Naive thymus-derived CD4-positive, alpha-beta T cell (primary cell): ENCODE results near the gene CXCR5. TPM values are rescaled to one million over a fixed set of nuclear protein-coding genes. Genes with fewer than 3 reads are reported as not detected.

ENCODE experiments used
- ATAC-seq: fragments of 150-1000 bp; cut with Tn5 transposase; 2 replicates; pipeline ENCODE4 v1.10.0; 2021; ENCODE audit warnings: mild to moderate bottlenecking, moderate library complexity
- CTCF ChIA-PET: fragments of 350-600 bp; sonication (Branson Sonifier 250); formaldehyde crosslinking; loops from one replicate; lab custom pipeline; 2021; ENCODE audit warnings: antibody characterized with exemption; lab: Charles Lee
- POLR2A ChIA-PET: fragments of 350-600 bp; sonication (Branson Sonifier 250); formaldehyde crosslinking; loops from one replicate; lab custom pipeline; 2021; ENCODE audit warnings: antibody characterized with exemption, inconsistent platforms; lab: Charles Lee
- DNase-seq, 9 donors: peaks; one replicate each; pipeline versions ENCODE4 v3.0.0 to v3.0.0-alpha.2; 2020 to 2022; ENCODE audit warnings: mixed read lengths in 1 of 9
- H3K27ac ChIP-seq: one replicate; pipeline ENCODE4 v1.7.0; 2013; ENCODE audit warnings: mild to moderate bottlenecking, low read depth, low read length, moderate library complexity
- H3K27me3 ChIP-seq, 2 donors: one replicate each; pipeline ENCODE4 v1.7.0; 2013; ENCODE audit warnings: low read length in 2 of 2, mild to moderate bottlenecking in 2 of 2, moderate library complexity in 2 of 2; ENCODE audit not compliant: control insufficient read depth in 2 of 2, insufficient read depth in 2 of 2
- H3K36me3 ChIP-seq, 3 experiments: 1 replicate in 2 of 3; 2 replicates in 1 of 3; pipeline ENCODE4 v1.7.0; 2013; ENCODE audit warnings: low read length in 3 of 3, mild to moderate bottlenecking in 3 of 3, moderate library complexity in 1 of 3; ENCODE audit not compliant: insufficient read depth in 3 of 3, control insufficient read depth in 2 of 3
- H3K4me1 ChIP-seq, 2 donors: one replicate each; pipeline ENCODE4 v1.7.0; 2013; ENCODE audit warnings: low read length in 2 of 2, mild to moderate bottlenecking in 2 of 2, moderate library complexity in 1 of 2; ENCODE audit not compliant: control insufficient read depth in 2 of 2, insufficient read depth in 2 of 2
- H3K4me3 ChIP-seq: 2 replicates; pipeline ENCODE4 v1.7.0; 2013; ENCODE audit warnings: mild to moderate bottlenecking, low read length
- H3K9me3 ChIP-seq, 3 experiments: 1 replicate in 2 of 3; 2 replicates in 1 of 3; pipeline ENCODE4 v1.7.0; 2013; ENCODE audit warnings: low read length in 3 of 3; ENCODE audit not compliant: control insufficient read depth in 2 of 3
- H3K27ac Mint-ChIP-seq, 9 donors: one replicate each; pipeline ENCODE4 v1.8.0; 2020 to 2022; ENCODE audit warnings: mixed read lengths in 9 of 9, mild to moderate bottlenecking in 8 of 9, moderate library complexity in 5 of 9, inconsistent platforms in 2 of 9
- H3K27me3 Mint-ChIP-seq, 5 donors: one replicate each; pipeline ENCODE4 v1.8.0; 2021 to 2022; ENCODE audit warnings: mixed read lengths in 5 of 5, mild to moderate bottlenecking in 1 of 5
- H3K36me3 Mint-ChIP-seq, 5 donors: one replicate each; pipeline ENCODE4 v1.8.0; 2020 to 2022; ENCODE audit warnings: mixed read lengths in 5 of 5, mild to moderate bottlenecking in 3 of 5, inconsistent platforms in 1 of 5
- H3K4me1 Mint-ChIP-seq, 7 donors: one replicate each; pipeline ENCODE4 v1.8.0; 2020 to 2022; ENCODE audit warnings: mixed read lengths in 7 of 7, mild to moderate bottlenecking in 3 of 7, inconsistent platforms in 1 of 7
- H3K4me3 Mint-ChIP-seq, 10 donors: one replicate each; pipeline ENCODE4 v1.8.0; 2020 to 2022; ENCODE audit warnings: mild to moderate bottlenecking in 10 of 10, mixed read lengths in 10 of 10, moderate library complexity in 6 of 10, inconsistent platforms in 2 of 10
- H3K9me3 Mint-ChIP-seq, 11 donors: one replicate each; pipeline ENCODE4 v1.8.0; 2020 to 2022; ENCODE audit warnings: mixed read lengths in 11 of 11, mild to moderate bottlenecking in 4 of 11, inconsistent platforms in 1 of 11, moderate library complexity in 1 of 11
- intact Hi-C, 2 donors: fragments of 100-400 bp; cut with micrococcal nuclease; formaldehyde crosslinking; loops; one replicate each; pipeline ENCODE4 v1.15.1; 2023
- polyA plus RNA-seq, 2 donors: library from polyadenylated mRNA; unstranded; fragments of 300-500 nt; fragmentation: Illumina TruSeq; gene quantifications; one replicate each; pipeline ENCODE4 v1.2.3, GENCODE V29; 2021
- total RNA-seq, 6 experiments: library from RNA in 5 of 6; stranded (reverse) in 5 of 6; gene quantifications; 1 replicate in 5 of 6; 2 replicates in 1 of 6; pipeline ENCODE4 v1.2.3 and lab custom pipeline; 2021 to 2026

The CXCR5 gene
- total and polyA plus RNA-seq, 7 experiments from 2014 or later = 0.41 to 2.9 (median 2.1) TPM

DNA sequence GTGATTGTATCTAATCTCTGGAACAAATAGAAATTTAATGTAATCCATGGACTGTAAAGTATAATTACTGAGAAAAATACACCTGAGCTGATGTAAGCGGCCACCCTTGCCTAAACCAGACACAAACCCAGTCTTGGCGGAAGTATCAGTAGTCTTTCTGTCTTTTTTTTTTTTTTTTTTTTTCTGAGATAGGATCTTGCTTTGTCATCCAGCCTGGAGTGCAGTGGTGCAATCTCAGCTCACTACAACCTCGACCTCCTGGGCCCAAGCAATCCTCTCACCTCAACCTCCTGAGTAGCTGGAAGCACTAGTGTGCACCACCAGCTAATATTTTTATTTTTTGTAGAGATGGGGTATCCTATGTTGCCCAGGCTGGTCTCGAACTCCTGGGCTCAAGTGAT lies 5.5 kb upstream of the CXCR5 start:
- Mint-ChIP-seq H3K4me3 (peak overlapping the region in 9 of 10 donors; percentile 40 to 86 (median 68)), H3K36me3 (peaks cover 0 to 8% (median under 1%) of the 10 kb centered on the region in 5 donors), H3K9me3 (peaks cover 0 to 5% (median 0%) of the 10 kb centered on the region in 11 donors)

DNA sequence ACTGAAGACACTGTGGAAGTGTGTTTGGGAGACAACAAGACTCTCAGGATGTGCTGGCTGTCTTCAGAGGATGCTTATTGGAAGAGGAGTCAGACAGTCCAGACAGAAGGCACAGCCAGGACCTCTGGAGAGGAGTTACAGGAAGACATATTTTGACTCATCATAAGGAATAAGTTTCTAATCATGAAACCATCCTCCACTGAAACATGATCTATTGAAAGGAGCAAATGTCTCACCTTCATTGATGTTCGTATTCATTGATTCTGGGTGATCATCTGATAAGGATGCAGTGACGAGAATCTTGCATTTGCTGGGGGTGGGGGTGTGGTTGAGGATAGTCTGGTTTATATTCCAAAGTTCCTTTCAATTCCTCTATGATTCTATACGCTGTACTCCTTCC lies 2.5 kb upstream of the CXCR5 start:
- no peak for ATAC-seq
- H3K4me3 ChIP-seq = no peak overlapping the region
- peaks cover 33 to 64% of the 10 kb centered on the region in 2 donors for H3K4me1 ChIP-seq
- no peaks in the 10 kb centered on the region for H3K27me3 ChIP-seq
- ChIA-PET POLR2A (interaction anchor here (0.9 to 4.3 kb wide), 3 partner anchors 11 to 90 kb away, joined by 3 to 30 read pairs (median 3); partner anchors contain the start of gene DDX6), CTCF (interaction anchor here (1.2 kb wide), 1 partner anchor 89 kb away, joined by 3 read pairs; no protein-coding TSS in a partner anchor)
- intact Hi-C loops = no loop called here
- peaks cover 57 to 92% (median 85%) of the 10 kb centered on the region in 7 donors for H3K4me1 Mint-ChIP-seq
- peak in 1 of 9 donors; percentile 7 for DNase-seq
- H3K4me3 Mint-ChIP-seq = peak overlapping the region in 4 of 10 donors; percentile 12 to 50 (median 23)
- no peaks in the 10 kb centered on the region for H3K36me3 ChIP-seq
- no peak overlapping the region for H3K27ac ChIP-seq
- no peaks in the 10 kb centered on the region for H3K9me3 ChIP-seq
- peak overlapping the region; percentile 32 to 99 (median 63) for H3K27ac Mint-ChIP-seq
- peaks cover 0 to 6% (median 4%) of the 10 kb centered on the region in 5 donors for H3K36me3 Mint-ChIP-seq
- H3K27me3 Mint-ChIP-seq = no peaks in the 10 kb centered on the region
- H3K9me3 Mint-ChIP-seq = peaks cover 0 to 5% (median 0%) of the 10 kb centered on the region in 11 donors

More for the DNA sequence above, 5.5 kb upstream of the CXCR5 start:
- H3K36me3 ChIP-seq = no peaks in the 10 kb centered on the region
- DNase-seq = peak in 7 of 9 donors; percentile 36 to 65 (median 59)
- peak overlapping the region; percentile 95 to 100 (median 99) for H3K27ac Mint-ChIP-seq
- peak overlapping the region; percentile 80 for H3K27ac ChIP-seq
- POLR2A ChIA-PET = interaction anchor here (0.6 to 15.9 kb wide), 15 partner anchors 9 to 224 kb away, joined by 3 to 437 read pairs (median 3); partner anchors contain the start of genes BCL9L, DDX6 and DPAGT1
- CTCF ChIA-PET = interaction anchor here (1.1 to 4.6 kb wide), 5 partner anchors 14 to 89 kb away, joined by 3 to 33 read pairs (median 17); partner anchors contain the start of gene DDX6
- no peaks in the 10 kb centered on the region for H3K9me3 ChIP-seq
- no peaks in the 10 kb centered on the region for H3K27me3 Mint-ChIP-seq
- no peaks in the 10 kb centered on the region for H3K27me3 ChIP-seq
- intact Hi-C loops = loop anchor here (1.0 kb wide), 2 partner anchors 8 to 14 kb away; no protein-coding TSS in a partner anchor
- peaks cover 65 to 98% (median 92%) of the 10 kb centered on the region in 7 donors for H3K4me1 Mint-ChIP-seq
- H3K4me3 ChIP-seq = peak overlapping the region; percentile 26
- ATAC-seq = peak; percentile 28
- H3K4me1 ChIP-seq = peaks cover 63 to 81% of the 10 kb centered on the region in 2 donors

DNA sequence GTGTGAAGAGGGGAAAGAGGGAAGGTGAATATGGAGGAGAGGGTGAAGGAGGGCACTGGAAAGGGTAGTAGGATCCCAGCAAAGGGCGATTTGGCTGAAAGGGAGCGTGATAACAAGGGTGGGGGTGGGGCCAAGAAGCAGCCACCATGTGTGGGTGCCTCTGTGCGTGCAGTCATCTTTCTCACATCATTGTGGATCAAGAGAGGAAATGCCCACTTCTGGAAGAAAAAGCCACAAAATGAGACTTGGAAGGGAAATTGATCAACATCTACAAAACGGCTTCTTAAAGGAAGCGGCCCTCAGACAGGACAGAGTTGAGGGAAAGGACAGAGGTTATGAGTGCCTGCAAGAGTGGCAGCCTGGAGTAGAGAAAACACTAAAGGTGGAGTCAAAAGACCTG lies 1.2 kb upstream of the CXCR5 start:
- Histone ChIP-seq H3K9me3 (no peaks in the 10 kb centered on the region), H3K27me3 (no peaks in the 10 kb centered on the region), H3K4me3 (no peak overlapping the region), H3K36me3 (no peaks in the 10 kb centered on the region), H3K27ac (no peak overlapping the region), H3K4me1 (peaks cover 31 to 53% of the 10 kb centered on the region in 2 donors)
- H3K27me3 Mint-ChIP-seq = no peaks in the 10 kb centered on the region
- CTCF ChIA-PET = interaction anchor here (0.6 to 1.6 kb wide), 4 partner anchors 13 to 183 kb away, joined by 3 to 8 read pairs (median 6); no protein-coding TSS in a partner anchor
- H3K4me3 Mint-ChIP-seq = peak overlapping the region in 9 of 10 donors; percentile 10 to 56 (median 39)
- H3K36me3 Mint-ChIP-seq = peaks cover 0 to 4% (median 3%) of the 10 kb centered on the region in 5 donors
- peaks cover 0 to 1% (median 0%) of the 10 kb centered on the region in 11 donors for H3K9me3 Mint-ChIP-seq
- H3K27ac Mint-ChIP-seq = peak overlapping the region in 8 of 9 donors; percentile 60 to 89 (median 74)
- POLR2A ChIA-PET = interaction anchor here (0.7 to 4.3 kb wide), 4 partner anchors 13 to 80 kb away, joined by 3 to 30 read pairs (median 8); no protein-coding TSS in a partner anchor
- peak in 1 of 9 donors; percentile 5 for DNase-seq
- H3K4me1 Mint-ChIP-seq = peaks cover 53 to 90% (median 84%) of the 10 kb centered on the region in 7 donors
- intact Hi-C loops = no loop called here
- no peak for ATAC-seq

DNA sequence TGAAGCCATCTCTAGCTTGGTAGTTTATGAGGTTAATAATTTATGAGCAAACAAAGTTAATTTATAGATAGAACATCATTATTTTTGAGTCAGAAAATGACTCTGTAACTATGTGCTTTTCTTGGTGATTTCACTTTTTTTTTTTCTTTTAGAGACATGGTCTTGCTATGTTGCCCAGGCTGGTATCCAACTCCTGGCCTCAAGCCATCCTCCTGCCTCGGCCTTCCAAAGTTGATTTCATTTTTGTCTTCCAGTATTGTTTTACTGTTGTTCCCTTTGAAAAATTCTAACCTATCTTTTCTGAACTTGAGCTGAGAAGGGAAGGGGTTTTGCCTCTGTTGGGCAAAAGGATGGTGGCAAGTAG lies 706 bp upstream of the CXCR5 start:
- peak overlapping the region in 9 of 10 donors; percentile 23 to 78 (median 39) for H3K4me3 Mint-ChIP-seq
- no peaks in the 10 kb centered on the region for H3K27me3 ChIP-seq
- no peak for ATAC-seq
- H3K9me3 Mint-ChIP-seq = peaks cover 0 to 1% (median 0%) of the 10 kb centered on the region in 11 donors
- peaks cover 0 to 4% (median 3%) of the 10 kb centered on the region in 5 donors for H3K36me3 Mint-ChIP-seq
- H3K9me3 ChIP-seq = no peaks in the 10 kb centered on the region
- no peak overlapping the region for H3K27ac ChIP-seq
- H3K4me3 ChIP-seq = no peak overlapping the region
- no peaks in the 10 kb centered on the region for H3K27me3 Mint-ChIP-seq
- peaks cover 52 to 90% (median 79%) of the 10 kb centered on the region in 7 donors for H3K4me1 Mint-ChIP-seq
- H3K4me1 ChIP-seq = peaks cover 26 to 53% of the 10 kb centered on the region in 2 donors
- intact Hi-C loops = no loop called here
- H3K27ac Mint-ChIP-seq = peak overlapping the region in 8 of 9 donors; percentile 22 to 89 (median 70)
- POLR2A ChIA-PET = interaction anchor here (0.7 to 4.3 kb wide), 5 partner anchors 10 to 80 kb away, joined by 3 to 30 read pairs (median 8); no protein-coding TSS in a partner anchor
- DNase-seq = no peak
- CTCF ChIA-PET = interaction anchor here (0.6 to 1.6 kb wide), 3 partner anchors 13 to 184 kb away, joined by 3 to 8 read pairs (median 8); no protein-coding TSS in a partner anchor
- H3K36me3 ChIP-seq = no peaks in the 10 kb centered on the region

DNA sequence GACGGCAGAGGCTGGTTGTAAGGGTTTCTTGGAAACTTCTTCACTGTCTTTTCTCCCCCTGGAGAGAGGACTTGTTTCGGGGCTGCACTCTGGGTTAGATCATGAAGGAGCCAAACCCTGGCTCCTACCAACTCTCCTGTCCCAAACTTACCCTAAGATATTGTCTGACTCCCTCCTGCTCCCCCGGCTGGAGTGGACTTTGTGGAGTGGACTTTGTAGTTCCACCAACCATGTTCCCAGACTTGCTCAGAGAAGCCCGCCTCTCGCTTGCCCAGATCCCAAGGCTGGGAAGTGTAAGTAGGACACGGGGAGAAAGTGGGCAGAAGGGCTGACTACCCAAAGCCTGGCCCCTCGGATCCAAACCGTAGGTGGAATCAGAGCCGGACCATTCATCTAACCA lies 1.2 kb downstream of the CXCR5 start:
- peak overlapping the region in 2 of 9 donors; percentile 48 to 69 for H3K27ac Mint-ChIP-seq
- Histone ChIP-seq H3K36me3 (no peaks in the 10 kb centered on the region), H3K4me1 (peaks cover 32 to 42% of the 10 kb centered on the region in 2 donors), H3K4me3 (no peak overlapping the region), H3K9me3 (no peaks in the 10 kb centered on the region), H3K27me3 (no peaks in the 10 kb centered on the region), H3K27ac (no peak overlapping the region)
- peak overlapping the region in 3 of 10 donors; percentile 1 to 56 (median 10) for H3K4me3 Mint-ChIP-seq
- intact Hi-C loops = no loop called here
- ChIA-PET CTCF (no interaction called here), POLR2A (interaction anchor here (0.6 to 1.0 kb wide), 3 partner anchors 28 to 135 kb away, joined by 3 to 4 read pairs (median 3); no protein-coding TSS in a partner anchor)
- peaks cover 0 to 1% (median 0%) of the 10 kb centered on the region in 11 donors for H3K9me3 Mint-ChIP-seq
- DNase-seq = no peak
- no peak for ATAC-seq
- peaks cover 0 to 4% (median 3%) of the 10 kb centered on the region in 5 donors for H3K36me3 Mint-ChIP-seq
- no peaks in the 10 kb centered on the region for H3K27me3 Mint-ChIP-seq
- H3K4me1 Mint-ChIP-seq = peaks cover 47 to 90% (median 80%) of the 10 kb centered on the region in 7 donors

DNA sequence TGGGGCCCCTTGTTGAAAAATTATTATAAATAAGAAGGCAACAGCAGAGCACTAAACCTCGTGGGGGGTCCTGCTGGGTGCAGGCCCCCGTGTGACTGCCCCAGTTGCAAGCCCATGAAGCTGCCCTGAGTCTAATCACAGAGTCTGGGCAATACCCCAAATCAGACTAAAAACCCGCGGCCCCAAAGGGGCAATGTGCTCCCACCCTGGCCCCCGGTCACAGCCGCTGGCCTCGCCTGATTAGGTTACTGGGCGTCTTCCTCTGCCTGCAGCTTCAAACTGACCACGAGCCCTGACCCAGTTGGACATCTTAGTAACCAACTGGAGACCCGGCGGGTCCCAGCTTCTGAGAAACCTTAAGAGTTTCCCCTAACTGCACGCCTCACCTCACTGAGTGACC lies 1.6 kb downstream of the CXCR5 start:
- ChIA-PET CTCF (interaction anchor here (1.4 kb wide), 1 partner anchor 63 kb away, joined by 3 read pairs; no protein-coding TSS in a partner anchor), POLR2A (interaction anchor here (0.8 kb wide), 1 partner anchor 49 kb away, joined by 3 read pairs; no protein-coding TSS in a partner anchor)
- intact Hi-C loops = no loop called here
- no peaks in the 10 kb centered on the region for H3K27me3 ChIP-seq
- H3K4me1 ChIP-seq = peaks cover 37 to 45% of the 10 kb centered on the region in 2 donors
- H3K9me3 Mint-ChIP-seq = peaks cover 0 to 1% (median 0%) of the 10 kb centered on the region in 11 donors
- no peaks in the 10 kb centered on the region for H3K9me3 ChIP-seq
- H3K27ac Mint-ChIP-seq = no peak overlapping the region
- no peak overlapping the region for H3K27ac ChIP-seq
- no peak overlapping the region for H3K4me3 Mint-ChIP-seq
- H3K36me3 ChIP-seq = no peaks in the 10 kb centered on the region
- H3K27me3 Mint-ChIP-seq = no peaks in the 10 kb centered on the region
- H3K36me3 Mint-ChIP-seq = peaks cover 0 to 7% (median 3%) of the 10 kb centered on the region in 5 donors
- H3K4me3 ChIP-seq = no peak overlapping the region
- H3K4me1 Mint-ChIP-seq = peaks cover 48 to 90% (median 81%) of the 10 kb centered on the region in 7 donors
- no peak for ATAC-seq
- no peak for DNase-seq
